GM12878 (cell line): Measurements from ENCODE around the gene PCIF1. TPM values are rescaled to one million over a fixed set of nuclear protein-coding genes. Genes with fewer than 3 reads are reported as not detected.

Source experiments
- ATAC-seq: fragments of 200-7000 bp; cut with Tn5 transposase; 3 replicates; pipeline ENCODE4 v1.9.1; 2020; ENCODE audit warnings: mild to moderate bottlenecking, moderate library complexity
- BruUV-seq: library from RNA; stranded (reverse); fragments of 400-500 nt; replicated peaks from 2 replicates; lab custom pipeline; 2021; lab: Mats Ljungman, UMichigan
- CTCF ChIA-PET: fragments of 300-600 bp; sonication (Branson Sonifier 250); formaldehyde crosslinking; extraction: SDS; loops from one replicate; lab custom pipeline; 2021; ENCODE audit warnings: inconsistent platforms; lab: Yijun Ruan, JAX
- POLR2A ChIA-PET: fragments of 350-600 bp; formaldehyde crosslinking; extraction: SDS; loops from one replicate; lab custom pipeline; 2021; ENCODE audit warnings: inconsistent platforms; lab: Charles Lee
- RAD21 ChIA-PET: fragments of 300-600 bp; sonication (Branson Sonifier 250); formaldehyde crosslinking; loops from one replicate; lab custom pipeline; 2023; ENCODE audit warnings: antibody characterized with exemption; ENCODE audit not compliant: unreplicated experiment; lab: Charles Lee
- SMC1A ChIA-PET: fragments of 300-600 bp; sonication (Branson Sonifier 250); formaldehyde crosslinking; loops from one replicate; lab custom pipeline; 2023; ENCODE audit not compliant: unreplicated experiment, uncharacterized antibody; lab: Charles Lee
- DNase-seq: peaks from one replicate; pipeline ENCODE4 v3.0.0-alpha.2; 2011; ENCODE audit warnings: low read depth, low spot score
- FAIRE-seq: peaks from 3 replicates; lab custom pipeline; 2011; peaks lifted over from hg19 to GRCh38; lab: Jason Lieb, UNC
- H2AFZ ChIP-seq: 2 replicates; pipeline ENCODE4 v1.6.0; 2011; ENCODE audit warnings: low read depth, low read length, control low read depth; ENCODE audit not compliant: control insufficient read depth
- H3K27ac ChIP-seq: 2 replicates; pipeline ENCODE4 v1.5.1; 2011; ENCODE audit warnings: control low read depth; ENCODE audit not compliant: control insufficient read depth, insufficient read depth
- H3K27me3 ChIP-seq, 2 experiments: replicated peaks in 1 of 2; 2 replicates each; pipeline versions ENCODE4 v1.6.0 to v1.6.1; 2011; ENCODE audit warnings: low read length in 1 of 2; ENCODE audit not compliant: control insufficient read depth in 2 of 2, insufficient read depth in 2 of 2
- H3K36me3 ChIP-seq, 2 experiments: 2 replicates each; pipeline ENCODE4 v1.5.1; 2011; ENCODE audit warnings: low read length in 1 of 2; ENCODE audit not compliant: control insufficient read depth in 2 of 2, insufficient read depth in 2 of 2
- H3K4me1 ChIP-seq: 2 replicates; pipeline ENCODE4 v1.6.1; 2011; ENCODE audit warnings: mild to moderate bottlenecking, low read length, moderate library complexity, mixed read lengths; ENCODE audit not compliant: control insufficient read depth, insufficient read depth
- H3K4me2 ChIP-seq: 2 replicates; pipeline ENCODE4 v1.6.0; 2011; ENCODE audit warnings: control low read depth; ENCODE audit not compliant: control insufficient read depth, insufficient read depth
- H3K4me3 ChIP-seq: fragments of 200-600 bp; sonication (generic); 2 replicates; pipeline ENCODE4 v1.5.1; 2016
- H3K79me2 ChIP-seq: 2 replicates; pipeline ENCODE4 v1.6.0; 2011; ENCODE audit warnings: low read length; ENCODE audit not compliant: control insufficient read depth, insufficient read depth
- H3K9ac ChIP-seq: 2 replicates; pipeline ENCODE4 v1.8.0; 2011; ENCODE audit warnings: low read length, control low read depth, mixed read lengths; ENCODE audit not compliant: control insufficient read depth, insufficient read depth
- H3K9me3 ChIP-seq: replicated peaks from 3 replicates; pipeline ENCODE4 v1.5.1; 2011; ENCODE audit warnings: mild to moderate bottlenecking, low read length; ENCODE audit not compliant: control insufficient read depth, insufficient read depth
- H4K20me1 ChIP-seq: 2 replicates; pipeline ENCODE4 v1.6.0; 2011; ENCODE audit not compliant: control insufficient read depth, insufficient read depth
- ASH2L ChIP-seq: fragments of 300-600, 200-600 bp; sonication (generic); IDR thresholded peaks from 2 replicates; pipeline ENCODE4 v1.6.1; 2017; ENCODE audit warnings: low read depth, mild to moderate bottlenecking, borderline replicate concordance
- CREM ChIP-seq: IDR thresholded peaks from 2 replicates; pipeline ENCODE4 v1.6.1; 2014; ENCODE audit warnings: antibody characterized with exemption, low read depth
- IKZF2 ChIP-seq, 2 experiments: fragments of 450-650 bp; IDR thresholded peaks; 2 replicates each; pipeline ENCODE4 v1.6.1; 2017; ENCODE audit warnings: mild to moderate bottlenecking in 2 of 2, moderate library complexity in 2 of 2
- NRF1 ChIP-seq: conservative IDR thresholded peaks from 2 replicates; pipeline ENCODE4 v1.6.1; 2011; ENCODE audit warnings: mild to moderate bottlenecking, low read depth, low read length, improper control_type of control experiment
- POLR2AphosphoS2 ChIP-seq: IDR thresholded peaks from 2 replicates; pipeline ENCODE4 v1.6.1; 2011; ENCODE audit warnings: low read depth, mild to moderate bottlenecking, low read length, improper control_type of control experiment, moderate library complexity
- SIX5 ChIP-seq: IDR thresholded peaks from 2 replicates; pipeline ENCODE4 v1.6.1; 2011; ENCODE audit warnings: mild to moderate bottlenecking, low read depth, low read length, moderate library complexity; ENCODE audit not compliant: severe bottlenecking
- SPI1 ChIP-seq: IDR thresholded peaks from 2 replicates; pipeline ENCODE4 v1.6.1; 2011; ENCODE audit warnings: low read depth, mild to moderate bottlenecking, low read length, moderate library complexity, borderline replicate concordance; ENCODE audit not compliant: insufficient read depth
- TBL1XR1 ChIP-seq: IDR thresholded peaks from 2 replicates; pipeline ENCODE4 v1.6.1; 2012; ENCODE audit warnings: low read depth, low read length, improper control_type of control experiment
- YY1 ChIP-seq: IDR thresholded peaks from 2 replicates; pipeline ENCODE4 v1.6.1; 2011; ENCODE audit warnings: low read depth, mild to moderate bottlenecking, low read length
- WGBS: methylation state at CpG from one replicate; pipeline ENCODE4 v1.1.6; 2016; ENCODE audit warnings: low lambda C conversion rate; ENCODE audit not compliant: insufficient replicate concordance, insufficient coverage; ENCODE audit errors: missing lambda C conversion rate; 5-methylcytosine and 5-hydroxymethylcytosine counted together
- in situ Hi-C: fragments of 300-500 bp; cut with MboI; formaldehyde crosslinking; loops from 9 replicates; pipeline ENCODE4 v1.14.3; 2018; ENCODE audit warnings: mixed read lengths
- intact Hi-C: fragments of 100-400 bp; cut with micrococcal nuclease; formaldehyde crosslinking; loops from one replicate; pipeline ENCODE4 v1.14.2; 2022; ENCODE audit not compliant: unreplicated experiment
- polyA plus RNA-seq, 11 experiments: library from polyadenylated mRNA; depleted of rRNA in 4 of 11; unstranded in 6 of 11; stranded (reverse) in 5 of 11; fragments of >200 nt; fragmentation: Nextera tagmentation in 4 of 11; fragmentation: Illumina TruSeq in 1 of 11; extraction: Ambion mirVana in 4 of 11; extraction: Trizol in 1 of 11; gene quantifications; 1 replicate in 1 of 11; 2 replicates in 10 of 11; pipeline versions ENCODE4 v1.2.1 to v1.2.3, GENCODE V29; 2011 to 2016; ENCODE audit warnings: inconsistent platforms in 2 of 11, missing spikeins in 2 of 11, low read depth in 1 of 11
- total RNA-seq, 4 experiments: library from RNA; depleted of rRNA in 3 of 4; stranded (reverse); fragments of >200 nt in 3 of 4; fragmentation: Illumina TruSeq in 1 of 4; extraction: Trizol in 1 of 4; gene quantifications; 2 replicates each; pipeline versions ENCODE4 v1.2.1 to v1.2.3, GENCODE V29; 2013 to 2021
- TF ChIP-seq, protein P1 (sequence below), 3 experiments: IDR thresholded peaks in 2 of 3; conservative IDR thresholded peaks in 1 of 3; 2 replicates each; pipeline ENCODE4 v1.5.1; 2011; ENCODE audit warnings: low read depth in 3 of 3, low read length in 3 of 3, mild to moderate bottlenecking in 3 of 3, control low read depth in 2 of 3, moderate library complexity in 2 of 3, inconsistent platforms in 1 of 3, mixed read lengths in 1 of 3; ENCODE audit not compliant: control insufficient read depth in 2 of 3, insufficient read depth in 1 of 3; ENCODE audit errors: extremely low read depth in 1 of 3
- TF ChIP-seq, protein P2 (sequence below): fragments of 450-650 bp; IDR thresholded peaks from 2 replicates; pipeline ENCODE4 v1.6.1; 2017; ENCODE audit warnings: low read depth, mild to moderate bottlenecking, moderate library complexity
- TF ChIP-seq, protein P3 (sequence below): fragments of 450-650 bp; conservative IDR thresholded peaks from 2 replicates; pipeline ENCODE4 v1.6.1; 2017; ENCODE audit warnings: mild to moderate bottlenecking, moderate library complexity
- TF ChIP-seq, protein P4 (sequence below): fragments of 450-650 bp; IDR thresholded peaks from 2 replicates; pipeline ENCODE4 v1.6.1; 2017; ENCODE audit warnings: mild to moderate bottlenecking

The PCIF1 gene
- total and polyA plus RNA-seq, 10 of the 15 experiments (the other 5 are each of a cell fraction or from before 2014, with no cell fraction given), result 8.4 to 32.9 (median 17.6) TPM

DNA sequence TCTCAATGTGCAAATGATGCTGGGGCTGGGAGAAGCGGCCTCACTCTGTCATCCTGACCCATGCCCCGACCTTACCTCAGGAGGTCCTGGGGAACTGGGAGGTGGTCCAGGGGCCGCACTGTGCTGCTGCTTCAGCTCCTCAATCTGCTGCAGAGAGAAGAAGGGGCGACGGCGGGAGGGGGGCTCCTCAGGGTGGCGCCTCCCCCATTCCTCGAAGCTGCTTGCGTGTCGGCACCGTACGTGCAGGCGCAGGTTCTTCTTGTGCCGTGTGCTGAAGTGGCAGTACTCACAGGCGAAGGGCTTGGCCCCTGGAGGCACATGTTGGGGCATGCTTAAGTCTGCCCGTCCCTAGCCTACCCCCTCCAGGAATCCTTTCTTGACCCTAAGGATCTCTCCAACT is 24.6 kb downstream of the PCIF1 start (continued):
- TF ChIP-seq YY1 (no peak), ASH2L (no peak), CREM (no peak)
- TF ChIP-seq, protein P1, sequence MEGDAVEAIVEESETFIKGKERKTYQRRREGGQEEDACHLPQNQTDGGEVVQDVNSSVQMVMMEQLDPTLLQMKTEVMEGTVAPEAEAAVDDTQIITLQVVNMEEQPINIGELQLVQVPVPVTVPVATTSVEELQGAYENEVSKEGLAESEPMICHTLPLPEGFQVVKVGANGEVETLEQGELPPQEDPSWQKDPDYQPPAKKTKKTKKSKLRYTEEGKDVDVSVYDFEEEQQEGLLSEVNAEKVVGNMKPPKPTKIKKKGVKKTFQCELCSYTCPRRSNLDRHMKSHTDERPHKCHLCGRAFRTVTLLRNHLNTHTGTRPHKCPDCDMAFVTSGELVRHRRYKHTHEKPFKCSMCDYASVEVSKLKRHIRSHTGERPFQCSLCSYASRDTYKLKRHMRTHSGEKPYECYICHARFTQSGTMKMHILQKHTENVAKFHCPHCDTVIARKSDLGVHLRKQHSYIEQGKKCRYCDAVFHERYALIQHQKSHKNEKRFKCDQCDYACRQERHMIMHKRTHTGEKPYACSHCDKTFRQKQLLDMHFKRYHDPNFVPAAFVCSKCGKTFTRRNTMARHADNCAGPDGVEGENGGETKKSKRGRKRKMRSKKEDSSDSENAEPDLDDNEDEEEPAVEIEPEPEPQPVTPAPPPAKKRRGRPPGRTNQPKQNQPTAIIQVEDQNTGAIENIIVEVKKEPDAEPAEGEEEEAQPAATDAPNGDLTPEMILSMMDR (IDR thresholded peaks at IDR 0.05 in 2 of 3, conservative IDR thresholded peaks at IDR 0.05 in 1 of 3; ENCODE audit: control insufficient read depth in 2 of 3, extremely low read depth in 1 of 3, insufficient read depth in 1 of 3, low read depth in 3 of 3, low read length in 3 of 3), result no peak
- TF ChIP-seq, protein P2, sequence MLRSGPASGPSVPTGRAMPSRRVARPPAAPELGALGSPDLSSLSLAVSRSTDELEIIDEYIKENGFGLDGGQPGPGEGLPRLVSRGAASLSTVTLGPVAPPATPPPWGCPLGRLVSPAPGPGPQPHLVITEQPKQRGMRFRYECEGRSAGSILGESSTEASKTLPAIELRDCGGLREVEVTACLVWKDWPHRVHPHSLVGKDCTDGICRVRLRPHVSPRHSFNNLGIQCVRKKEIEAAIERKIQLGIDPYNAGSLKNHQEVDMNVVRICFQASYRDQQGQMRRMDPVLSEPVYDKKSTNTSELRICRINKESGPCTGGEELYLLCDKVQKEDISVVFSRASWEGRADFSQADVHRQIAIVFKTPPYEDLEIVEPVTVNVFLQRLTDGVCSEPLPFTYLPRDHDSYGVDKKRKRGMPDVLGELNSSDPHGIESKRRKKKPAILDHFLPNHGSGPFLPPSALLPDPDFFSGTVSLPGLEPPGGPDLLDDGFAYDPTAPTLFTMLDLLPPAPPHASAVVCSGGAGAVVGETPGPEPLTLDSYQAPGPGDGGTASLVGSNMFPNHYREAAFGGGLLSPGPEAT, result no peak

DNA sequence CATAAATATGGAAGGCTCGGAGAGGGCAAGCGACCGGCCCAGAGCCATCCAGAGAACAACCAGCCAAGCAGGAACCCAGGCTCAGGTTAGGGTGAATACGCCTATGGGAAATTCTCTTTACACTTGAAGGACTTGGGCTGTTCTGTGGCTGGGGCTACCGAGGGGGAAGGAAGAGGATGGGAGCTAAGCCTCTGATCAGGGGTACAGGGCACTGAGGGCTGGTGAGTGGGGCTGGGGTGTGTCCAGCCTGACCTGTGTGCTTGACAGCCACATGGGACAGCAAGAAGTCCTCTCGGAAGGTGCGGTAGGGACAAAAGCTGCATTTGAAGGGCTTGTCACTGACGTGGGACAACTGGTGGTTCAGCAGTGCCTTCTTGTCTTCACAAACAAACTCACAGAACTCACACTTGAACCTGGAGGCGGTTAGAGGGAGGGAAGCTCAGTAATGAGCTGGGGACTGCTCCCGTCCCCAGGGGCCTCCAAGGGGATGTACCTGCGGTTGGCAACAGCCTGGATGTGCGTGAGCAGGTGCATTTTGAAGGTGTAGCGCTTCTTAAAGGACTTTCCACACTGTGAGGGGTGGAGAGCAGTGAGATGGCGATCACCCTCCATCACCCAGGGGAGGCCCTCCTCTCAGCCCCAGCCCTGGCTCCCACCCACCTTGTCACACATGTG is 25.6 kb downstream of the PCIF1 start:
- Histone ChIP-seq H3K79me2 (no peaks in the 10 kb centered on the region), H3K4me1 (peaks cover 16% of the 10 kb centered on the region), H4K20me1 (no peaks in the 10 kb centered on the region), H2AFZ (no peak overlapping the region), H3K27ac (no peak overlapping the region), H3K4me3 (no peak overlapping the region), H3K9ac (no peak overlapping the region), H3K36me3 (peaks cover 25 to 51% of the 10 kb centered on the region in 2 experiments), H3K27me3 (no peaks in the 10 kb centered on the region), H3K4me2 (no peak overlapping the region), H3K9me3 (no peaks in the 10 kb centered on the region)
- BruUV-seq, result no TSS peak
- peak; percentile 73 for ATAC-seq
- peak; percentile 19 for DNase-seq
- intact Hi-C loops, result loop anchor here (5.0 kb wide), 1 partner anchor 148 kb away; the partner anchor contains the start of gene UBE2C
- no peak for FAIRE-seq
- CTCF ChIA-PET, result interaction anchor here (0.7 to 9.4 kb wide), 11 partner anchors 11 to 160 kb away, joined by 3 to 130 read pairs (median 4); partner anchors contain the start of genes PCIF1, ZNF335 and ZSWIM1
- SMC1A ChIA-PET, result interaction anchor here (1.1 to 4.8 kb wide), 10 partner anchors 10 to 161 kb away, joined by 3 to 35 read pairs (median 6); partner anchors contain the start of genes CTSA, NEURL2, PCIF1 and ZSWIM1
- POLR2A ChIA-PET, result interaction anchor here (1.1 to 3.2 kb wide), 9 partner anchors 10 to 119 kb away, joined by 3 to 35 read pairs (median 4); partner anchors contain the start of genes PCIF1 and PLTP
- 69% methylated on average over 14 of the region's 14 CpGs for WGBS
- in situ Hi-C loops, result no loop called here
- RAD21 ChIA-PET, result interaction anchor here (0.7 to 6.3 kb wide), 10 partner anchors 10 to 188 kb away, joined by 3 to 66 read pairs (median 4); partner anchors contain the start of gene PCIF1
- no peak for TF ChIP-seq TBL1XR1
- TF ChIP-seq SIX5, result no peak
- TF ChIP-seq POLR2AphosphoS2, result no peak
- TF ChIP-seq, protein P3, sequence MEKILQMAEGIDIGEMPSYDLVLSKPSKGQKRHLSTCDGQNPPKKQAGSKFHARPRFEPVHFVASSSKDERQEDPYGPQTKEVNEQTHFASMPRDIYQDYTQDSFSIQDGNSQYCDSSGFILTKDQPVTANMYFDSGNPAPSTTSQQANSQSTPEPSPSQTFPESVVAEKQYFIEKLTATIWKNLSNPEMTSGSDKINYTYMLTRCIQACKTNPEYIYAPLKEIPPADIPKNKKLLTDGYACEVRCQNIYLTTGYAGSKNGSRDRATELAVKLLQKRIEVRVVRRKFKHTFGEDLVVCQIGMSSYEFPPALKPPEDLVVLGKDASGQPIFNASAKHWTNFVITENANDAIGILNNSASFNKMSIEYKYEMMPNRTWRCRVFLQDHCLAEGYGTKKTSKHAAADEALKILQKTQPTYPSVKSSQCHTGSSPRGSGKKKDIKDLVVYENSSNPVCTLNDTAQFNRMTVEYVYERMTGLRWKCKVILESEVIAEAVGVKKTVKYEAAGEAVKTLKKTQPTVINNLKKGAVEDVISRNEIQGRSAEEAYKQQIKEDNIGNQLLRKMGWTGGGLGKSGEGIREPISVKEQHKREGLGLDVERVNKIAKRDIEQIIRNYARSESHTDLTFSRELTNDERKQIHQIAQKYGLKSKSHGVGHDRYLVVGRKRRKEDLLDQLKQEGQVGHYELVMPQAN, result no peak
- TF ChIP-seq IKZF2 (IDR thresholded peaks at IDR 0.05), result peak; percentile 75 to 79; a peak in 3 of 4 replicates
- TF ChIP-seq, protein P4, sequence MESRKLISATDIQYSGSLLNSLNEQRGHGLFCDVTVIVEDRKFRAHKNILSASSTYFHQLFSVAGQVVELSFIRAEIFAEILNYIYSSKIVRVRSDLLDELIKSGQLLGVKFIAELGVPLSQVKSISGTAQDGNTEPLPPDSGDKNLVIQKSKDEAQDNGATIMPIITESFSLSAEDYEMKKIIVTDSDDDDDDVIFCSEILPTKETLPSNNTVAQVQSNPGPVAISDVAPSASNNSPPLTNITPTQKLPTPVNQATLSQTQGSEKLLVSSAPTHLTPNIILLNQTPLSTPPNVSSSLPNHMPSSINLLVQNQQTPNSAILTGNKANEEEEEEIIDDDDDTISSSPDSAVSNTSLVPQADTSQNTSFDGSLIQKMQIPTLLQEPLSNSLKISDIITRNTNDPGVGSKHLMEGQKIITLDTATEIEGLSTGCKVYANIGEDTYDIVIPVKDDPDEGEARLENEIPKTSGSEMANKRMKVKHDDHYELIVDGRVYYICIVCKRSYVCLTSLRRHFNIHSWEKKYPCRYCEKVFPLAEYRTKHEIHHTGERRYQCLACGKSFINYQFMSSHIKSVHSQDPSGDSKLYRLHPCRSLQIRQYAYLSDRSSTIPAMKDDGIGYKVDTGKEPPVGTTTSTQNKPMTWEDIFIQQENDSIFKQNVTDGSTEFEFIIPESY, result no peak
- no peak for TF ChIP-seq SPI1
- TF ChIP-seq NRF1, result no peak
